CD4-positive, alpha-beta T cell treated with Interleukin-15 for 1 hour (primary cell): ENCODE results near the gene MFNG.
"Not testable (repeated sequence)": the region's sequence is repeated elsewhere in the genome, so short reads cannot be mapped to it uniquely, and the experiment has no call there.

ENCODE experiments used
- DNase-seq: peaks from one replicate; pipeline ENCODE4 v3.0.0-alpha.2; 2020

MFNG gene, protein sequence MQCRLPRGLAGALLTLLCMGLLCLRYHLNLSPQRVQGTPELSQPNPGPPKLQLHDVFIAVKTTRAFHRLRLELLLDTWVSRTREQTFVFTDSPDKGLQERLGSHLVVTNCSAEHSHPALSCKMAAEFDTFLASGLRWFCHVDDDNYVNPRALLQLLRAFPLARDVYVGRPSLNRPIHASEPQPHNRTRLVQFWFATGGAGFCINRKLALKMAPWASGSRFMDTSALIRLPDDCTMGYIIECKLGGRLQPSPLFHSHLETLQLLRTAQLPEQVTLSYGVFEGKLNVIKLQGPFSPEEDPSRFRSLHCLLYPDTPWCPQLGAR

DNA sequence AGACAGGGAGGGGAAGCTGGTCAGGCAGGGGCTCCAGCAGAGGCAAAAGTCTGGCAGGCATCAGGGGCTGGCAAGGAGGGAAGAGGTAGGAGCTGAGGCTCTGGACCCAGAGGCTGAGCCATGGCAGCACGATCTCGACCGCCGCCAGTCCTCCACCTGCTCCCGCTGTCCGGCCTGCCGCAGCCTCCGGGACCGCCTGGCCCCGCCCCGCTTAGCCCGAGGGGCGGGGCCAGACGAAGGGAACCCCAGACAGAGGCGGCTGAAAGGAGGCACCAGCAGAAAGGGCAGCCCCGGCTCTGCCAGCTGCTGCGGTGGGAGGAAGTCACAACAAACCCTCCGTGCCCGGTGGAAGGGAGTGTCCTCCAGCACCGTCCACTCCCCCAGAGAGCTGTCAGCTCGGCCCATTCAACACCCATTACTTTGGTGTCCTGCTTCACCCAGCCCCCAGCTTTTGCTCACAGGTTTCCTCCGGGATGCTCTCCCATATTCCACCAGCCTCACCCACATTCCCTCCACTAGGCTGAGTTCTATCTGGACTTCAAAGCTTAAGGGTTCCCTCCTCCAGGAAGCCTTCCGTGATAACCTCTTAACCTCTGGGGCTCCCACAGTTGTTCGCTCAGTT is at the start of gene MFNG:
TSS of gene MFNG (minus strand) at position 161 of the 622 bp plus-strand sequence. CDS start 207 bp downstream, outside the sequence.
- peak; percentile 88 for DNase-seq

GRCh38 chr22:37535159-37535558 is 49.0 kb upstream of the MFNG start:
- DNase-seq: no peak

DNA sequence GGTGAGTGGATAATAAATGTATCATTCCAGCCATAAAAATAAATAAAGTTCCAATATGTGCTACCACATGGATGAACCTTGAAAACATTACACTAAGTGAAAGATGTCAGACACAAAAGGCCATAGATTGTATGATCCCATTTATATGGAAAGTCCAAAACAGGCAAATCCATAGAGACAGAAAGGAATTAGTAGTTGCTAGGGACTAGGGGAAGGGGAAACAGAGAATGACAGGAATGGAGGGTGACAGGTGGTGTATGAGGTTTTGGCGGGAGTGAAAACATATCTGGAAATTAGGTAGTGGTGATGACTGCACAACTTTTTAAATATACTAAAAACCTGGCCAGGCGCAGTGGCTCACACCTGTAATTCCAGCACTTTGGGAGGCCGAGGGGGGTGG is 48.3 kb upstream of the MFNG start:
- no peak for DNase-seq

- DNase-seq: no peak
Measured at GRCh38 chr22:37533995-37534394, 47.8 kb upstream of the MFNG start.

DNA sequence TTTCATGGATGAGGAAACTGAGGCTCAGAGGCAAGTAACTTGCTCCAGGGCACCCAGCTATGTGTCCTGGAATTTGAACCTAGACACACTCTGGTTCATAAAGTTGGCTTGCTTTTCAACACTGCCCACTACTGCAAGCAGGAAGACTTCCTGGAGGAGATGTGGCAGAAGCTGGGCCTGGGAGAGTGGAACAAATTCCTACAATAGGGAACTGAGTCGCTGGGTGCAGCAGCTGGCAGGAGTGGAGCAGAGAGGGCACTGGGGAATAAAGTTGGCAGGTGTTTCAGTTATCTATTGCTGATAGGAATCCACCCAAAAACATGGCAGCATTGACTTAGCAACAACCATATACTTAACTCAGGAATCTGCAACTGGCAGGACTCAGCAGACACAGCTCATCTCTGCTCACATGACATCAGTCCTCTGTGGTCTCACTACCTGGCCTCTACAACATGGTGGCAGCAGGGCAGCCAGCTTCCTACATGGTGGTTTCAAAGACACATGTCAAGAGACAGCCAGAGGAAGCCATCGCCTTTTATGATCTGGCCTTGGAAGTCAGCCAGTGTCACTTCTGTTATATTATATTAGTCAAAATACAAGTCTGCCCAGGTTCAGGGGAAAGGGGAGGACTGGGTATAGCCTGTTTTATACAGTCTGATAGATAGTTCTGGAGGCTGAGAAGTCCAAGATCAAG is 43.6 kb upstream of the MFNG start:
- no peak for DNase-seq

- DNase-seq: not testable (repeated sequence)
Measured at GRCh38 chr22:37527952-37528351, 41.8 kb upstream of the MFNG start.

- not testable (repeated sequence) for DNase-seq
Measured at GRCh38 chr22:37527081-37527752, 41.0 kb upstream of the MFNG start.

- no peak for DNase-seq
Measured at GRCh38 chr22:37526376-37526775, 40.2 kb upstream of the MFNG start.

- no peak for DNase-seq
Measured at GRCh38 chr22:37525746-37526350, 39.7 kb upstream of the MFNG start.

- no peak for DNase-seq
Measured at GRCh38 chr22:37525073-37525745, 39.0 kb upstream of the MFNG start.

- no peak for DNase-seq
Measured at GRCh38 chr22:37522482-37522881, 36.3 kb upstream of the MFNG start.

DNA sequence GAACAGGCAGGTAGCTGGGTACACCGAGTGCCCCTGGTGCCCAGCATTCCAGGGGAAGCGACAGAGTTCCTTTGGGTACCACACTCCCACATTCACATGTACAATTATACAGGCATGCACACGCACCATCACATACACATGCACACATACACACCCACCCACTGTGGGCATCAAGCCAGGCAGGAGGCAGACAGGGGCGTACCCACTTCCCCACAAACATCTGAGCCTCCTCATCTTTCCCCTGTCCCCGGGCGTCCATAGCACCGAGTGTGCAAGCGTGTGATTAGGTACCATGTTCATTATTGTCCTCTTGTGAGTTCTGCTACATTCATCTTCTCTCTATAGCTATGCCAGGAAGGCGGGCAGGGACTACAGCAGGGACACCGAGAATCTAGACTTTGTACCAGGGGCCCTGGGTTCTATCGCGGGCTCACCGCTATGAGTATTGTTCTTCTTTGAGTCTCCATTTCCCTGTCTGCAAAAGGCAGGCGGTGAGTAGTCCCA is 35.1 kb upstream of the MFNG start:
- DNase-seq: no peak

DNA sequence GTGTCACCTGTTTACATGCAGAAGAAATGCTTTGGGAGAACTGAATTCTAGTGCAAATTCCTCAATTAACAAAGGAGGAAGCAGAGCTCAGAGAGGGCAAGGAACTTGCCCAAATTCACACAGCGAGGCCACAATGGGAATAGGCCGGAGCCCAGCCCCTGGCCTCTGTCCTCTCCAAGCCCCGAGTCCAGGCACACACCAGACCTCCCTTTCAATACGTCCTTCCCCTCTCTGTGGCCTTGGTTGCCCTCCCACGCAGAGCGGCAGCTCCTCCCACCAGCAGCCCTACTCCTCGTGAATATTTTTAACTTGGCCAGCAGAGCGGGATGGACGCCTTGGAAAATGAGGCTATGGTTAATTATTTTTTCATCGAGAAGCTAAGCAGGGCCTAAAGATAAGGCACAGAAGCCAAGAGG is 34.6 kb upstream of the MFNG start:
- no peak for DNase-seq

DNA sequence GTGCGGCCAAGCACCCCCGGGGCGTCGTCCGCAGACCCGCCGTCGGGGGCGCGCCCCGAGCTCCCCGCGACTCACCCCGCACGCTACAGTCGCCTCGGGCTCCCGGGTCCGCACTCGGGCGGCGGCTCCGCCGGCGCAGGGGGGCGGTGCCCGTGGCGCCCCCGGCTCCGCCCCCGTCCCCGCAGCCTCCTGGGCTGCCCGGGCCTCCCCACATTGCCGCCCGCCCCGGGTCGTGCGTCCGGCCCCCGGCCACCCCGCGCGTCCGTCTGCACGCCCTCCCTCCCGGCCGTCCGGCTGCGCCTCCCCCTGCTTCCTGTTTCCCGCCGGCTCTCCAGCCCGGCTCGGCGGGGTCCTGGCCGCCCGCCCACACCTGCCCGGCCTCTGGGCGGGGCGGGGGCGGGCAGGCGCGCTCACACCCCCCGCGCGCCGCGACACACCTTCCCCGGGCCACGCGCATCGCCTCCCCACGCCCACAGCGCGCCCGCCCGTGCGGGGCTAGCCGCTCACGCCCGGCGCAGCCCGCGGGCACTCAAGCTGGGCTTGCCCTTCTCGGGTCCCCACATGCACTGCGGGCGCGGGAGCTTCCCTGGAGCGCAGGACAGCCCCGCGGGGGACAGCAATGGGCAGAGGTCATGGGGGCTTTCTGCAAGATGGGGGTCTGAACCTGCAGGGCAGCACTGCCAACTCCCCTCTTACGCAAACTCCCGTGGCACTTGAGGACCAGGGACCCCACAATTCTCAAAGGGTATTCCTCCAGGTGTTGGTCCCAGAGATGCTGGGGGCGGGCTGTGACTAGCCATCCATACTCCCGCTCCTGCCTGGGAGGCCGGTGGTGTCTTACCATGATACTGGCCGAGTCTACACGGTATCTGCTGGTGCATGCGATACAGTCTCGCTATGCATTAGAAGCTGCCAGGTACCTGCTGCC is 33.3 kb upstream of the MFNG start, which contains the start of gene CARD10:
TSS of gene CARD10 (minus strand) at position 148 of the 928 bp plus-strand sequence. CDS start 215 bp downstream, outside the sequence.
- DNase-seq: no peak

DNA sequence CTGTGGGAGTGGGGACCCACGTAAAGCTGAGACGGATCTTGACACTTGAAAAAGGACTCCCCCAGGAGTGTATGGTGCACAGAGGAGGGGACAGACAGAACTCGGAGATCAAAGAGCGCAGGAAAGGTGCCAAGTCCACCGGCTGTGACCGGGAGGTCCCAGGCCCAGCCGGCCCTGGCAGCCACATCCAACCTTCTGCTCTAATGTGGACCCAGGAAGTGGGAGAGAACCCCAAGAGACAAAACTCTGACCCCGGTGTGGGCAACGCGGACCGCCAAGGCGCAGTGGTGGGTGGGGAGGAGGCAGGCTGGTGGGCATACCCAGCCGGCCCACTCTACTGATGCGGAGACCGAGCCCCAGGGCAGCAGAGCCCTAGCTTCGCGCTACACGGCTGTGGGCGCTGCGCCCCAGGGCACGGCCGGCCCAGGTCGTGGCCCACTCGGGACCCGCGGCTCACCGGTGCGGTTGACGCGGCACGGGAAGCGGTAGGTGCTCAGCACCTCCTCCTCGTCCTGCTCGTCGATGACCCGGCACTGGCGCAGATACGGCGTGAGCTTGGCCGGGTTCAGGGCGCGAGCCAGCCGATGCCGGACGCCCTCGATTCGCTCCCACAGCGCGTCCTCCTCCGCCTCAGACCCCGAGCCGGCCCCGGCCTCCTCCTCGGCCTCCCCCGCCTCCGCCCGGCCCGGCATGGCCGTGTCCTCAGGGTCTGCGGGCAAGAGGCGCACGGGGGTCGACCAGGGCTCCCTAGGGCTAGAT is 32.5 kb upstream of the MFNG start:
- no peak for DNase-seq

DNA sequence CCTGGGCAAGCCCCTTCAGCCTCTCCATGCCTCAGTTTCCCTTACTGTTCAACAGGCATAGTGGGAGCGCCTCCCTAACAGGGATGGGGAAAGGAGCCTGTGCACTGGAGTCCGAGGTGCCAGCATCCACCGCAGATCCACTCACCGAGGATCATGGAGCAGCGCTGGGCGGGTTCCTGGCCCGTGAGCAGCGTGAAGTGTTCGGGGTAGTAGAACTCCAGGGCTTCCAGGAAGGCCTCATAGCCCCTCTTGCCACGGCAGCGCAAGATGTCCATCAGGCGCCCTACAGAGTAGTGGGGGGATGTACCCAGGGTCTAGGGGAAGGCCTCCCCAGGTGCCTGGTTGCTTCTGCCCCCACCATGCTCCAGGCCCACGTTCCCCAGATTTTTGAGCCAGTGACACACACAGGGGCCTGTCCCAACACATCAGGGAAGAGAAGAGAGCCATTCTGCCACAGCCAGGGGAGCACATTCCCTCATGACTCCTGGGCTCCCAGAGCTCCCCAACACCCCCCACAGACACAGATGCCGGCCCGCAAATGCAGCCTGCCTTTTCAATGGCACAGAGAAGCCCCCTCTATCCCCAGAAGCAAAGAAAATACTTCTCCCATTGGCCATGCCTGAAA is 31.8 kb upstream of the MFNG start:
- no peak for DNase-seq

DNA sequence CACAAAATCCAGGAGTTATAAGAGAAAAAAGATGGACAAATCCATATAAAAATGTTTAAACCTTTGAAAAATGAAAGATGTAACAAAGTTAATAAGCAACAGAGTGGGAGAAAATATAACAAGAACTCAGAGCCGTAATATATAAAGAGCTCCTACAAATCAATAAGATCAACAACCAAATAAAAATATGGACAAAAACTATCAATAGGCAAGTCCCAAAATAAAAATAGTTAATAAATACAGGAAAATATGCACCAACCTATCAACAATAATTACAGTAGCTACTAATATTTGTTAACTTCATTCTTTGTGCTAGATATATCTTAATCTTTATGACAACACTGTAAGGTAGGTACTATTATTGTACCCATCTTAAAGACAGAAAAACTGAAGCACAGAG is 30.3 kb upstream of the MFNG start:
- no peak for DNase-seq

GRCh38 chr22:37515901-37516300 is 29.7 kb upstream of the MFNG start:
- DNase-seq: no peak

- DNase-seq: no peak
Measured at GRCh38 chr22:37514526-37515051, 28.4 kb upstream of the MFNG start.
